ENCODE data around the gene VSTM4. TPM values are rescaled to one million over a fixed set of nuclear protein-coding genes. Genes with fewer than 3 reads are reported as not detected.

The VSTM4 gene
- total RNA-seq, 3 donors from 2014 or later = 1.5 to 13.8 (median 2.2) TPM

GRCh38 chr10:49152037-49152436 lies 36.7 kb upstream of the VSTM4 start:
- H3K36me3 ChIP-seq (ENCODE audit: low read depth) = no peaks in the 10 kb centered on the region
- no peak overlapping the region for H3K4me3 ChIP-seq
- no peak for ATAC-seq
- peaks cover 6% of the 10 kb centered on the region for H3K9me3 ChIP-seq
- no peak for DNase-seq
- H3K4me1 ChIP-seq (ENCODE audit: low read depth) = no peaks in the 10 kb centered on the region
- intact Hi-C loops (cut with DNase I, micrococcal nuclease) = no loop called here
- TF ChIP-seq CTCF (IDR thresholded peaks at IDR 0.05) = no peak

GRCh38 chr10:49151481-49151880 lies 36.2 kb upstream of the VSTM4 start:
- TF ChIP-seq CTCF (IDR thresholded peaks at IDR 0.05) = no peak
- intact Hi-C loops (cut with DNase I, micrococcal nuclease) = no loop called here
- Histone ChIP-seq H3K9me3 (peaks cover 6% of the 10 kb centered on the region), H3K4me3 (no peak overlapping the region), H3K4me1 (ENCODE audit: low read depth) (no peaks in the 10 kb centered on the region), H3K36me3 (ENCODE audit: low read depth) (no peaks in the 10 kb centered on the region)
- DNase-seq (no peak), ATAC-seq (no peak)

GRCh38 chr10:49151025-49151445 lies 35.7 kb upstream of the VSTM4 start:
- peaks cover 6% of the 10 kb centered on the region for H3K9me3 ChIP-seq
- no peaks in the 10 kb centered on the region for H3K36me3 ChIP-seq (ENCODE audit: low read depth)
- H3K4me3 ChIP-seq = no peak overlapping the region
- intact Hi-C loops (cut with DNase I, micrococcal nuclease) = no loop called here
- ATAC-seq = no peak
- H3K4me1 ChIP-seq (ENCODE audit: low read depth) = no peaks in the 10 kb centered on the region
- no peak for DNase-seq
- no peak for TF ChIP-seq CTCF (IDR thresholded peaks at IDR 0.05)

- no peak overlapping the region for H3K4me3 ChIP-seq
Observed at GRCh38 chr10:49150426-49150825, 35.1 kb upstream of the VSTM4 start.

GRCh38 chr10:49149881-49150280 lies 34.6 kb upstream of the VSTM4 start:
- peaks cover 6% of the 10 kb centered on the region for H3K9me3 ChIP-seq
- no peak for DNase-seq
- H3K36me3 ChIP-seq (ENCODE audit: low read depth) = no peaks in the 10 kb centered on the region
- no peak for TF ChIP-seq CTCF (IDR thresholded peaks at IDR 0.05)
- no peaks in the 10 kb centered on the region for H3K4me1 ChIP-seq (ENCODE audit: low read depth)
- ATAC-seq = no peak
- H3K4me3 ChIP-seq = no peak overlapping the region
- intact Hi-C loops (cut with DNase I, micrococcal nuclease) = no loop called here

More at GRCh38 chr10:49150426-49150825, 35.1 kb upstream of the VSTM4 start:
- no peak for ATAC-seq
- Histone ChIP-seq H3K4me1 (ENCODE audit: low read depth) (no peaks in the 10 kb centered on the region), H3K9me3 (peaks cover 6% of the 10 kb centered on the region), H3K36me3 (ENCODE audit: low read depth) (no peaks in the 10 kb centered on the region)
- intact Hi-C loops (cut with DNase I, micrococcal nuclease) = no loop called here
- TF ChIP-seq CTCF (IDR thresholded peaks at IDR 0.05) = no peak
- no peak for DNase-seq
